Motor neuron (in vitro differentiated cells): ENCODE measurements around the gene SETDB1. TPM values are rescaled to one million over a fixed set of nuclear protein-coding genes. Genes with fewer than 3 reads are reported as not detected.

Source experiments
- ATAC-seq, 8 experiments: fragments of 200-7000 bp; cut with Tn5 transposase; replicated peaks in 6 of 8; 2 replicates each; pipeline ENCODE4 v1.8.0; 2021; ENCODE audit warnings: mild to moderate bottlenecking in 8 of 8, moderate library complexity in 8 of 8
- H3K27ac ChIP-seq, 2 donors: fragments of 250-450 bp; sonication (Bioruptor Pico); 2 replicates each; pipeline ENCODE4 v1.9.0; 2021; ENCODE audit warnings: antibody characterized with exemption in 2 of 2, mild to moderate bottlenecking in 2 of 2, moderate library complexity in 1 of 2
- H3K4me1 ChIP-seq, 2 donors: fragments of 250-450 bp; sonication (Bioruptor Pico); replicated peaks in 1 of 2; 2 replicates each; pipeline ENCODE4 v1.6.1; 2021; ENCODE audit warnings: antibody characterized with exemption in 2 of 2, mild to moderate bottlenecking in 2 of 2, moderate library complexity in 1 of 2
- H3K4me3 ChIP-seq, 5 donors: fragments of 250-450 bp; sonication (Bioruptor Pico); 2 replicates each; pipeline ENCODE4 v1.9.0; 2021; ENCODE audit warnings: antibody characterized with exemption in 5 of 5, mild to moderate bottlenecking in 5 of 5, moderate library complexity in 4 of 5
- WGBS, 10 experiments: fragments of 450-650 bp; shearing (Covaris generic); methylation state at CpG; one replicate each; pipeline ENCODE4 v1.0.0; 2022; 5-methylcytosine and 5-hydroxymethylcytosine counted together
- in situ Hi-C, 9 experiments: fragments of 400-800 bp; cut with MboI; loops; one replicate each; pipeline ENCODE4 v1.15.0; 2021; ENCODE audit warnings: low sequenced_read_pairs in 9 of 9, low pct_unique_long_range_greater_than_20kb in 2 of 9; ENCODE audit not compliant: unreplicated experiment in 9 of 9
- total RNA-seq, 8 experiments: library from RNA; unstranded; fragments of 300-600 nt; gene quantifications; 2 replicates each; pipeline versions ENCODE4 v1.2.3 to v1.2.4, GENCODE V29; 2022

SETDB1 gene
- total RNA-seq, 8 experiments from 2014 or later = 29.6 to 75.6 (median 58.1) TPM

DNA sequence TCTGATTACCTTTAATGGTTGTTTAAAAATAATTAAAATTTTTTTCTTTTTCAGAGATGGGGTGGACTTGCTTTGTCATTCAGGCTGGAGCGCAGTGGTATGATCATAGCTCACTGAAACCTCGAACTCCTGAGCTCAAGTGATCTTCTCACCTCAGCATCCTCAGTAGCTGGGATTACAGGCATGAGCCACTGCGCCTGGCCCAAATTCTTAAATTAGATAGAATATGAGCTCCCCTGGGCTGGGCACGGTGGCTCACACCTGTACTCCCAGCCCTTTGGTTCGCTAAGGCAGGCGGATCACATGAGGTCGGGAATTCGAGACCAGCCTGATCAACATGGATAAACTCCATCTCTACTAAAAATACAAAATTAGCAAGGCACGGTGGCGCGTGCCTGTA is 31.5 kb downstream of the SETDB1 start:
- H3K4me1 ChIP-seq = no peaks in the 10 kb centered on the region
- no peak for ATAC-seq
- in situ Hi-C loops = no loop called here
- H3K4me3 ChIP-seq = no peak overlapping the region
- WGBS, 10 experiments = 95 to 100% (median 98%) methylated on average over 3 to 11 of the region's 11 CpGs; no CpG with 5 or more reads in 3 of the 10 experiments
- no peak overlapping the region for H3K27ac ChIP-seq

DNA sequence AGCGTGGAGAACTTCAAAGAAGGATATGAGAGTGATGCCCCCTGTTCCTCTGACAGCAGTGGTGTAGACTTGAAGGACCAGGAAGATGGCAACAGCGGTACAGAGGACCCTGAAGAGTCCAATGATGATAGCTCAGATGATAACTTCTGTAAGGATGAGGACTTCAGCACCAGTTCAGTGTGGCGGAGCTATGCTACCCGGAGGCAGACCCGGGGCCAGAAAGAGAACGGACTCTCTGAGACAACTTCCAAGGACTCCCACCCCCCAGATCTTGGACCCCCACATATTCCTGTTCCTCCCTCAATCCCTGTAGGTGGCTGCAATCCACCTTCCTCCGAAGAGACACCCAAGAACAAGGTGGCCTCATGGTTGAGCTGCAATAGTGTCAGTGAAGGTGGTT is 34.5 kb downstream of the SETDB1 start:
- ATAC-seq = no peak
- H3K27ac ChIP-seq = no peak overlapping the region
- in situ Hi-C loops = no loop called here
- no peak overlapping the region for H3K4me3 ChIP-seq
- no peaks in the 10 kb centered on the region for H3K4me1 ChIP-seq
- WGBS, 10 experiments = 67 to 100% (median 98%) methylated on average over 1 to 7 of the region's 7 CpGs; no CpG with 5 or more reads in 2 of the 10 experiments

DNA sequence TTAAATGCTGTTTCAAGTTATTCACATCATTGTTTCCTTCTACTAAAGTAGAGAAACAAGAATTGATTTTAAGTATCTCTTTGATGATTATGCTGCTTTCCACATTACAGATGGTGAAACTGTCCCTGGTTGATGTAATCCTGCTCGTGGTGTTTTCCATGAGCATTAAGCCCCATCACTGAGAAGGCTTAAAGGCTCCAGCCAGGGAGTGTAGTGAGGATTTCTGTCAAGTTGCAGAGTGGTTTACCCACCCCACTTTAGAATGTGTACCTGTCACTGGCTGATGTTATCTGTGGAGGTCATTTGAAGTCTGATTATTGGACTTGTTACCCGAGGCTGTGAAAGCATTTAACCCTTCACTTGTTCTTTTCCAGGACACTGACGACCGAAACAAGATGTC is 35.6 kb downstream of the SETDB1 start:
- in situ Hi-C loops = no loop called here
- Histone ChIP-seq H3K4me1 (no peaks in the 10 kb centered on the region), H3K27ac (no peak overlapping the region), H3K4me3 (no peak overlapping the region)
- no peak for ATAC-seq
- WGBS, 10 experiments = 14 to 100% (median 86%) methylated on average over 1 to 4 of the region's 4 CpGs; no CpG with 5 or more reads in 1 of the 10 experiments

DNA sequence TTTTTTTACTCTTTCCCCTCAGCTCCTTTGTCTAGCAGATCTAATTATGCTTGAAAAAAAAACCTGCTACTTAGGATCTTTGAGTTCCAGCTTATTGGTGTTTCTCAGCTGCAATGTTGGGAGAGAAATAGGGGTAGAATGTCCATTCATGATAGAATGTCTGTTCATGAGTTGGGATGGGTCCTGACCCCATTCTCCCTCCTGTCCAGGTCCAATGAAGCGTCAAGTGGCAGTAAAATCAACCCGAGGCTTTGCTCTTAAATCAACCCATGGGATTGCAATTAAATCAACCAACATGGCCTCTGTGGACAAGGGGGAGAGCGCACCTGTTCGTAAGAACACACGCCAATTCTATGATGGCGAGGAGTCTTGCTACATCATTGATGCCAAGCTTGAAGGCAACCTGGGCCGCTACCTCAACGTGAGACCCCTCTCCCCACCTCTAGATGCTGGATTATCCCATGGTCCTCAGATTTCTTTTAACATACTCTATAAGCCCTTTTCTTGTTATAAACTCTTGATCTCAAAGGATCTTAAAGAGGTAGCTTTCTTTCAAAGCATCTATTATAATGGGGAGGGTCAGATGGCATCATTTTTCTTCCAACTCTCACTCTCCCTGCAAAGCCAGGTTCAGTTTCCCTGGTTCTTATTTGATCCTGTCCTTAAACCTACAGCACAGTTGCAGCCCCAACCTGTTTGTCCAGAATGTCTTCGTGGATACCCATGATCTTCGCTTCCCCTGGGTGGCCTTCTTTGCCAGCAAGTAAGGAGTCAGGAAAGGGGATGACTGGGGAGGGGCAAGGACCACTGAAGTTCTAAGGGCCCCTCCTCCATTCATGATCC is 37.4 kb downstream of the SETDB1 start:
- Histone ChIP-seq H3K27ac (no peak overlapping the region), H3K4me3 (no peak overlapping the region), H3K4me1 (no peaks in the 10 kb centered on the region)
- no peak for ATAC-seq
- WGBS, 10 experiments = 85 to 95% (median 92%) methylated on average over 2 to 10 of the region's 10 CpGs; no CpG with 5 or more reads in 1 of the 10 experiments
- in situ Hi-C loops = no loop called here

DNA sequence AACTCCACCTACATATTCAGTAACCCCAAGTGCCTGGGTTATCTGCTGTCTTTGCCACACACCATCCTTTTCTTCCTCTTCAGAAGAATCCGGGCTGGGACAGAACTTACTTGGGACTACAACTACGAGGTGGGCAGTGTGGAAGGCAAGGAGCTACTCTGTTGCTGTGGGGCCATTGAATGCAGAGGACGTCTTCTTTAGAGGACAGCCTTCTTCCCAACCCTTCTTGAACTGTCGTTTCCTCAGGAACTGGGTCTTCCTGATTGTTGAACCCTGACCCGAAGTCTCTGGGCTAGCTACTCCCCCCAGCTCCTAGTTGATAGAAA is 38.0 kb downstream of the SETDB1 start:
- 44 to 100% (median 100%) methylated on average over 1 to 4 of the region's 5 CpGs; no CpG with 5 or more reads in 2 of the 10 experiments for WGBS, 10 experiments
- ATAC-seq = no peak
- no peak overlapping the region for H3K4me3 ChIP-seq
- no peak overlapping the region for H3K27ac ChIP-seq
- H3K4me1 ChIP-seq = no peaks in the 10 kb centered on the region
- in situ Hi-C loops = no loop called here

DNA sequence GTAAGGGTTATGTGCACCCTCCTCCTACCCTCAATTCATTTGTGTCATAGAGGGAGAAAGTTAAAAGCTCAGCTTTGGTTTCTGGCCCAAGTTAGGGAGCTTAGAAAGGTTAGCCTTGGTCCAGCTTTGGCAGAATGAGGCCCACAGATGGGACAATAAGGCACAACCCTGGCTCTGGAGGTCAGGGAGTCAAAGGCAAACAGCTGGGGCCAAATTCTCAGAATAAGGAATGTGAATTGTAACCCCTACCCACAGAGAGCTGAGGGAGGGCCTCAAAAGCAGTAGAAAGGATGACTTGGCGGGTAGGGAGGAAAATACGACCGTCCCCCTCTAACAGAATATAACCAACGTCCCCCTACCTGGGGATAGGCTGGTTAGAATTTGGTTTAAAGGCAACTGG is 39.4 kb downstream of the SETDB1 start:
- Histone ChIP-seq H3K4me3 (no peak overlapping the region), H3K4me1 (peaks cover 3 to 5% of the 10 kb centered on the region in 2 donors), H3K27ac (no peak overlapping the region)
- in situ Hi-C loops = no loop called here
- no peak for ATAC-seq
- 80 to 100% (median 100%) methylated on average over 1 to 4 of the region's 4 CpGs; no CpG with 5 or more reads in 3 of the 10 experiments for WGBS, 10 experiments

DNA sequence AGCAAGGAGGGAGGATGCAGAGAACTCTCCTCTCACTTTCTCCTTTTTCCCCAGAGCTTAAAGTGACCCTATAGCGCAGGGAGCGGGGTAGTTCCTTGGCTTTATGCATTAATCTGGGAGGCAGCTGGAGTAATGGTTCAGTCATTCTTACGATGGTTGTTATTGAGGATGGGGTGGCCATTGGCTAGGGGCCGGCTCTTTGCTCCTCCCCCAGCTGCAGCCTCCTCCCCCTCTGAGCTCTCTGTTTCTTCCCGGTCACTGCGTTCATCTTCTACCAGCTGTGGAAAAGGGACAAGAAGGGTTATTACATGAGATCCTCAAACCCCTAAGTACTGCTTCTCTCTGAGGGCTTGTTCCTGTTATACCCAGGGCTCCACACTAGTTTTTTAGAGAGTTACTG is 39.8 kb downstream of the SETDB1 start:
- Histone ChIP-seq H3K27ac (no peak overlapping the region), H3K4me3 (no peak overlapping the region), H3K4me1 (peaks cover 7 to 9% of the 10 kb centered on the region in 2 donors)
- ATAC-seq = no peak
- 50 to 86% (median 81%) methylated on average over 2 to 6 of the region's 6 CpGs; no CpG with 5 or more reads in 3 of the 10 experiments for WGBS, 10 experiments
- in situ Hi-C loops = no loop called here

DNA sequence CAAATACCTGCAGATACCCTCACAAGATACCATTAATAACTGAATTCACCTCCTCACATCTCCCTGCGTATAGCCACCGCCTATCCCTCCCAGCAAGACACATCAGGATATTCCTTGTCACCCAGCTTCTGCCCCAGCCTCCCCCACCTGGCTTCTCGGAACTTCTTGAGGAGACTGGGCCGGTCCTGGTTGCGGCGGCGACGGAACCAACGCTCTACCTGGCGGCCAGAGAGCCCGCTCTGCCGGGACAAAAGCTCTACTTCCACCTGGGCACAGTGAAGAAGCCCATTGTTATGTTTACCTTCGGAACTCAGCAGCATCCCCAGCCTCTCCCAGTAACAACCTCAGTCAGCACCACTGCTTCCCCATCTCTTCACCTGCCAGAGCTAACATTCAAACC is 41.8 kb downstream of the SETDB1 start:
- 92 to 100% (median 100%) methylated on average over 1 to 12 of the region's 13 CpGs; no CpG with 5 or more reads in 1 of the 10 experiments for WGBS, 10 experiments
- H3K27ac ChIP-seq = no peak overlapping the region
- no peak overlapping the region for H3K4me3 ChIP-seq
- in situ Hi-C loops = no loop called here
- peaks cover 26 to 28% of the 10 kb centered on the region in 2 donors for H3K4me1 ChIP-seq
- ATAC-seq = no peak

DNA sequence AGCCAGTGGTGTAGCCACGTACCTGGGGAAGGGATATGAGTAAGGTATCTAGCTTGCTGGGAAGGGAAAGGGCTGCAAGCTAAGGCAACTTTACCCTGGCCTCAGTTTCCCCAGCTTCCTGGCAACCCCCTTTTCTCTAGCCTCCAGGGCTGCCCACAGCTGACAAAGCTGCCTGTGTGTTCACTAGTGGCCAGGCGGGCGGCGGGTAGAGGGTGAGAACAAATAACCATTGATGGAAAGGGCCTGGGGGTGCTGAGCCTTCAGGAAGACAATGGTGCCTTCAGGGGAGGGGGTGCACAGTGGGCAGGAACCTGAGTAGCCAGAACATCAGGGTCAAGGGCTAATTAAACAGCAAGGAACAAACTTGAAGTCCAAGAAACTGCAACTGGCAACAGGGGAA is 42.3 kb downstream of the SETDB1 start:
- no peak overlapping the region for H3K27ac ChIP-seq
- no peak overlapping the region for H3K4me3 ChIP-seq
- ATAC-seq = no peak
- in situ Hi-C loops = no loop called here
- peaks cover 32% of the 10 kb centered on the region in 2 donors for H3K4me1 ChIP-seq
- 80 to 100% (median 100%) methylated on average over 1 to 3 of the region's 4 CpGs; no CpG with 5 or more reads in 4 of the 10 experiments for WGBS, 10 experiments

DNA sequence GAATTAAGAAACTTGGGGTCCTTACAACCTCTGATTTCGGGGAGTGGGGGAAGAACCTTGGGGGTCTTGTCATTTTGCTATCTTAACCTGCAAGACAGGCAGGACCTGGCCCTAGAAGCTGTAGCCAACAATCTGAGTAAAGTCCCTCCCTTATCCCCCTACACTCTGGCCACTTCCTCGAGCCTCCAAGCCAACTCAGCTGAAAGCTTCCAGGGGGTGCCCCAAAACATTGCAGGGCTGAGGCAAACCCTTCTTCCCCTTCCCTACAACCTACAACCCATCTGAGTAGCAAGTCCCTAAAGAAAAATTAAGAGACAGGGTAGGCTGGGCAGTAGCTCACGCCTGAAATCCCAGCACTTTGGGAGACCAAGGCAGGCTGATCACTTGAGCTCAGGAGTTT is 43.5 kb downstream of the SETDB1 start:
- in situ Hi-C loops = no loop called here
- peaks cover 32 to 33% of the 10 kb centered on the region in 2 donors for H3K4me1 ChIP-seq
- no peak for ATAC-seq
- WGBS, 10 experiments = 89 to 100% (median 97%) methylated on average over 1 to 3 of the region's 3 CpGs; no CpG with 5 or more reads in 4 of the 10 experiments
- H3K4me3 ChIP-seq = no peak overlapping the region
- no peak overlapping the region for H3K27ac ChIP-seq

DNA sequence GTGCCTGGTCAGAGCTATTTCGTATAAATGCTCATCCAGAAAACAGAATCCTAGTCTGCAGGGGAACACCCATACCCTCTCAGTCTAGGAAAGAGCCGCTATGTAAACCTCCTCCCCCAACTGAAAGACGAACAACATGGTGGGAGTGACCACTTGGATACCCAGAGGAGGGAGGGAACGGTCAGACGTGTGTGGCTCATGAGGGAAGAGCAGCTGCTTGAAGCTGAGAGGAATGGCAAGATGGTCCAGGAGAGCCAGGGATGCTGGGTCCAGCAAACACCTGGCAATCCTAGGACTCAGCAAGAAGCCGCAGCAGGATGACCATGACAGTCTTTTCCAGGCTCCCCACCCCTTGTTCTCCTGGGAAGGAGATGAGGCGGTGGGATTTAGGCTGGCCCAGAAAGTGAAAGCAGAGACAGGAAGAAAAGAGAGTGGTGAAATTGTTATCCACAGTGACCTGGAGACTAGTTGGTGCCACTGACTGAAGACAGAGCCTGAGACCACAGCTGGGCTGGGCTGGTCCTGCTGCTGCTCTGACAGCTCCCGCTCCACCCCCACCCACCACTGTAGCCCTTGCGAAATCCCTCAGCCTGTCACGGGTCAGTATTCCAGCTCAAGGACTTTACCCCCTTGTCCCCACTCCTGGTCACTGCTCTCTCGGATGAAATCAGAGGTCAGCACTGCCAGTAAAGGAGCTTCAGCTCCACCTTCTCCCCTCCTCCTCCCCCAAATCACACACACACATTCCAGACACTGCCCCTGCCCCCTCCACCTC is 44.8 kb downstream of the SETDB1 start:
- H3K4me3 ChIP-seq = peak overlapping the region in 1 of 5 donors; percentile 14
- in situ Hi-C loops = no loop called here
- peak; percentile 4 to 47 (median 32) for ATAC-seq
- no peak overlapping the region for H3K27ac ChIP-seq
- 7 to 85% (median 42%) methylated on average over 1 to 9 of the region's 11 CpGs; no CpG with 5 or more reads in 5 of the 10 experiments for WGBS, 10 experiments
- peaks cover 33 to 35% of the 10 kb centered on the region in 2 donors for H3K4me1 ChIP-seq

DNA sequence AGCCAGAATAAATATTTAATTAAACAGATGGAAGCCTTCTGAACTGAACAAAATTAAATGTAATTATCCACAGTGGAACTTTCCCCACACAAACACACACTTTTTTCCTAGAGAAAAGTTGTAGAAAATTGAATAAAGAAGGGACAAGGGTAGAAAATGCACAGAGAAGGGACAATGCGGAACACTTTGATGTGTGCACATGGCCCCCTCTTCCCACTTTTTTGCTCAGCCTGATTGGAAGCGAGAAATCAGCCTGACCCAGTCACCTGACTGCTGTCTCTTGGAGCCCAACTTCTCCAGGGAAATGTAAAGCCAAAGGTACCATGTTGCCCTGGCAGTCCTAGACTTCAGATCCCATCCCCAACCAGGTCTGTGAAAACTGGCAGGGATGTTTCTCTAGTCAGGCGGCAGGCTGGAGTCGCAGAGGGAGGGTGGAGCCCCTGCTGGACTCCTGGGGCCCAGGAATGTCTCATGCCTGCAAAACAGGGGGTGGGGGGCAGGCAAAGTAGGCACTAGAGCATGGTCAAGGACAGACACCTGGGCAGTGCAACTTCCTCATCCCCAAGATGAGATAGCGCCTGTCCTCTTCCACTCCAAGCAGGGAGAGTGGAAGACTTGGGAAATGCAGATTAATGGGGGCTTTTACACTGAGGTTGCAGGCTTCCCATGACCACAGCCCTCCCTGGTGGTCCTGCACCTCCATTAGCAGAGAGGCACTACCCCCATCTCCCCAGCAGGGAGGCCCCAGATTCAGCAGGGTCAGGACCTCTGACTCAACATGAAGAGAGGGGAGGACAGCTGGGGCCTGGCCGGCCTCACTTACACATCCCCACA is 45.6 kb downstream of the SETDB1 start:
- H3K27ac ChIP-seq = no peak overlapping the region
- in situ Hi-C loops = no loop called here
- peak overlapping the region in 1 of 5 donors; percentile 14 for H3K4me3 ChIP-seq
- ATAC-seq = no peak
- peaks cover 33 to 35% of the 10 kb centered on the region in 2 donors for H3K4me1 ChIP-seq
- WGBS, 10 experiments = 37 to 71% (median 60%) methylated on average over 2 to 5 of the region's 6 CpGs; no CpG with 5 or more reads in 3 of the 10 experiments
